SK-N-MC (cell line): ENCODE results near the gene SEMA4G.

Experiments used
- DNase-seq: peaks from one replicate; pipeline ENCODE4 v3.0.0-alpha.2; 2011; ENCODE audit warnings: low read depth, low spot score
- H3K27ac ChIP-seq: fragments of 200-600 bp; sonication (generic); 2 replicates; pipeline ENCODE4 v1.5.1; 2016; ENCODE audit warnings: mixed run types
- H3K36me3 ChIP-seq: fragments of 200-600 bp; sonication (generic); 2 replicates; pipeline ENCODE4 v1.6.1; 2017; ENCODE audit warnings: antibody characterized with exemption, low read length, mixed read lengths; ENCODE audit not compliant: insufficient read depth
- H3K4me3 ChIP-seq: fragments of 200-600 bp; sonication (generic); 2 replicates; pipeline ENCODE4 v1.5.1; 2016
- H3K9ac ChIP-seq: fragments of 200-600 bp; sonication (generic); 2 replicates; pipeline ENCODE4 v1.8.0; 2017; ENCODE audit warnings: mixed run types, mixed read lengths; ENCODE audit not compliant: insufficient read length
- H3K9me3 ChIP-seq: fragments of 200-600 bp; sonication (generic); 2 replicates; pipeline ENCODE4 v1.6.1; 2017; ENCODE audit warnings: low read depth, mild to moderate bottlenecking, antibody characterized with exemption, low read length, moderate library complexity, mixed read lengths
- EZH2 ChIP-seq: fragments of 200-600 bp; sonication (generic); IDR thresholded peaks from one replicate; pipeline ENCODE4 v1.6.1; 2017; ENCODE audit warnings: antibody characterized with exemption
- FOXP2 ChIP-seq: optimal IDR thresholded peaks from 2 replicates; pipeline ENCODE3; 2011; ENCODE audit warnings: mild to moderate bottlenecking, moderate library complexity; ENCODE audit not compliant: insufficient read depth; ENCODE audit errors: extremely low read length, control extremely low read depth
- POLR2AphosphoS5 ChIP-seq: IDR thresholded peaks from 2 replicates; pipeline ENCODE4 v1.6.1; 2012; ENCODE audit warnings: mild to moderate bottlenecking, low read depth, low read length, borderline replicate concordance

SEMA4G gene

DNA sequence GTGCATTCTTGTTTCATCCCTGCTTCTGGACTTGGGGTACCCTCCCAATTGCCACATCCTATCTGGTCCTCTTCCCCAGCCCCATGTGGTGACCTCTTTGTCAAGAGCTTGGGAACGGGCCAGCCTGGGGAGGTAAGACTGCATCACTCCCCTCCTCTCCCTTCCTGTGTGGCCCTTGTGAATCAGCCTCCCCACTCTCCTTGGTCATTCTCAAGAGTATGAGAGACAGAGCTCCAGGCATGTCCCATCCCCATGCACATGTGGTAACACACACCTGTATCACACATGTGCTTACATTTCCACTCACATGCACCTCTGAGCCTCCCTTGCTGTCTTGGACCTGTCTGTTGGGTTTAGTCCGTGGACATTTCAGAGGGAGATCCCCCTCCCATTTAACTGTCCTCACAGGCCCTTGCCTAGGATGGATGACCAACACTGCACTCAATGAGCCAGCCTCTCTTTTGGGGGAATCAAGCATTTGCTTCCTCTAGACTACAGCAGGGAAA, 15.4 kb downstream of the SEMA4G start:
- H3K36me3 ChIP-seq, result peaks cover 13% of the 10 kb centered on the region; the same call in 1 of the 2 replicates
- no peak overlapping the region for H3K4me3 ChIP-seq
- TF ChIP-seq POLR2AphosphoS5, result no peak
- no peak for TF ChIP-seq FOXP2
- TF ChIP-seq EZH2, result no peak
- H3K27ac ChIP-seq, result no peak overlapping the region
- no peaks in the 10 kb centered on the region for H3K9me3 ChIP-seq
- DNase-seq, result no peak
- H3K9ac ChIP-seq, result no peak overlapping the region

DNA sequence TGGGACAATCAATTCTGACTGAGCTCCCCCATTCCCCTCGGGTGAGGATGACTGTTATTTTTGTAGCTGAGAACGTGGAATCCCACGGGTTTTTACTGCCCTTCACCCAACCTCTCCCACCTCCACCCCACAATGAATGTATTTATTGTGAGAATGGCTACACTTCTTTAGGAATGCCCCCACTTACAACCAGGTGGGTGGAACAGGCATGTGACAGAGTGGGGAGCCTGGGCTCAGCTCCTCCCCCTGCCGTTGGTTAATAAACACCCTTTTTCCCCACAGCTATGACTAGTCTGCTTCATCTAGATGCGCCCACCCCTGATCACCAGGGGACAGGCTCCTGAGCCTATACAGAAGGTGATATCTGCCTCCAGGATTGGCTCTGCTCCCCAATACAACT, 16.0 kb downstream of the SEMA4G start:
- TF ChIP-seq FOXP2, result no peak
- no peak for TF ChIP-seq EZH2
- TF ChIP-seq POLR2AphosphoS5, result no peak
- no peak overlapping the region for H3K27ac ChIP-seq
- no peak overlapping the region for H3K9ac ChIP-seq

DNA sequence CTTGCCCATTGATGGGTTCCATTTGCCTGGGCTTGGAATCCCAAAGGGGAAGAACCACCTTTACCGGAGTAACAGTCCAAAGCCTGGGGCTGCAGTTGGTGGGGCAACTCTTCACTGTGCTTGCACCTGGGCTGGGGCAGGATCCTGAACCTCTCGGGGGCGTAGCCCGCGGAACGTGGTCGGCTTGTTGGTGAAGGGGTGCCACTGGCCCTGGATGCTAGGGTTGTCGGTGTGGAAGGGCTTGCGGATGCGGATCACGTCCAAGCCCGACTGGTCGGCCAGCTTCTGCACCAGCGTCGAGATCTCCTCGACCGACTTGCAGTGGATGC, 17.3 kb downstream of the SEMA4G start:
- Histone ChIP-seq H3K9me3 (no peaks in the 10 kb centered on the region), H3K36me3 (peaks cover 27% of the 10 kb centered on the region), H3K27ac (no peak overlapping the region)

More for the DNA sequence above, 16.0 kb downstream of the SEMA4G start:
- Histone ChIP-seq H3K36me3 (peaks cover 15% of the 10 kb centered on the region), H3K4me3 (no peak overlapping the region), H3K9me3 (no peaks in the 10 kb centered on the region)
- no peak for DNase-seq

DNA sequence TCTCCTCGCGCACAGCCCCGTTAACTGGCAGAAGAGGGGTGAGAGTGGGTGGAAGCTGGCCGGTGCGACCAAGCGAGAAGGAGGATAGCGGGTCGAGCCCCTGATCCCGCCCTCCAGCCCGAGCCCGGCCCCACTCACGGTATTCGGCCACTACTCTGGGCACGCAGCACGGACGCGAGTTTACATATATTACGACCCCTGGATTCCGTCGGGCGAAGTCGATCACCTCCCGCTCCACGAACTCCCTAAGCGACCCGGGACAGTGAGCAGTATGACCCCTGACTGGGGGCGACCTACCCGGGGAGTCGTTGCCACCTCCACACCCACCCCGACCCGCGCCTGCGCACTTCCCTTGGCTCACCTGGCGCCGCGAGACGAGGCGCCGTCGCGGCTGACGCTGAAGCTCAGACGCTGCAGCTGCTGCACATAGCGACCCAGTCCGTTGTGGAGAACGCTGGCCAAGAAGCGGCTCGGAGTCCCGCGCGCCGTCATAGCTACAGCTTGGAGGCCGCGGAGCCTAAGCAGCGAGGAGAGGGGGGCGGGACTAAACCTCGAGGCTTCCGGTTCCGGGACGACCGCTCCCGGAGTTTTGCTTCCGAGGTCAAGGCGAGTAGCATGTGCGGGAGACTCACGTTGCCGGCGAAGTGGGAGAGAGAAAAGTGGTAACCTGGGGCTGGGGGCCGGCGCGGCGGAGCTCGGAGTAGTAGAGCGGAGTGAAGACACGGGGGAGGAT, 17.8 kb downstream of the SEMA4G start, which contains the start of the genes MRPL43 and TWNK:
TSS of gene MRPL43 (minus strand) at position 546 of the 733 bp plus-strand sequence. CDS start at position 492, 54 bp downstream.
TSS of gene TWNK (plus strand) at position 592 of the 733 bp plus-strand sequence. CDS start 668 bp downstream, outside the sequence.
- Histone ChIP-seq H3K9me3 (no peaks in the 10 kb centered on the region), H3K36me3 (peaks cover 27% of the 10 kb centered on the region), H3K27ac (no peak within 1 kb of the TSS), H3K9ac (peak within 1 kb of the TSS; percentile 92), H3K4me3 (peak within 1 kb of the TSS; percentile 90)
- TF ChIP-seq POLR2AphosphoS5 (peak; percentile 73; the same call in 1 of the 2 replicates), EZH2 (no peak)
- DNase-seq, result peak; percentile 12

More for the DNA sequence above, 17.3 kb downstream of the SEMA4G start:
- peak overlapping the region; percentile 90 for H3K4me3 ChIP-seq
- H3K9ac ChIP-seq, result peak overlapping the region; percentile 92
- no peak for DNase-seq
- TF ChIP-seq EZH2, result no peak
- no peak for TF ChIP-seq FOXP2
- no peak for TF ChIP-seq POLR2AphosphoS5

DNA sequence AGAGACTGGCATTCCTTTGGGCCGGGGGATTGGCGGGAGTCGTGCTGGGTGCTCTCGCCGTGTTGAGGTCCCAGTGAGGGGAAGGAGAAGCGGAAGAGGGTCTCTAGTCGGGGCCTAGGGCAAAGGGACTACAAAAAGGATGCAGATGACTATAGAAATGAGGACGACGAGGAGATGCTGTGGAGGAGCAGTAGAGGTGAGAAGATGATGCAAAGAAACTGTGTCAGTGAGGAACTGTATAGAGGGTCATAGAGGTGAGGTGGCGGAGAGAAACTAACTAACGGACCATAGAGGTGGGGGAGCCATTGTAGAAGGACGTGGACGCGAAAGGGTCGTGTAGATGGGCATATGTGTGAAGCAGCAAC, 18.4 kb downstream of the SEMA4G start:
- H3K4me3 ChIP-seq, result peak overlapping the region; percentile 90
- TF ChIP-seq FOXP2, result no peak
- no peak for TF ChIP-seq EZH2
- no peak for TF ChIP-seq POLR2AphosphoS5
- DNase-seq, result no peak
- H3K9ac ChIP-seq, result peak overlapping the region; percentile 92
- H3K36me3 ChIP-seq, result peaks cover 27% of the 10 kb centered on the region
- H3K27ac ChIP-seq, result no peak overlapping the region
- H3K9me3 ChIP-seq, result no peaks in the 10 kb centered on the region

DNA sequence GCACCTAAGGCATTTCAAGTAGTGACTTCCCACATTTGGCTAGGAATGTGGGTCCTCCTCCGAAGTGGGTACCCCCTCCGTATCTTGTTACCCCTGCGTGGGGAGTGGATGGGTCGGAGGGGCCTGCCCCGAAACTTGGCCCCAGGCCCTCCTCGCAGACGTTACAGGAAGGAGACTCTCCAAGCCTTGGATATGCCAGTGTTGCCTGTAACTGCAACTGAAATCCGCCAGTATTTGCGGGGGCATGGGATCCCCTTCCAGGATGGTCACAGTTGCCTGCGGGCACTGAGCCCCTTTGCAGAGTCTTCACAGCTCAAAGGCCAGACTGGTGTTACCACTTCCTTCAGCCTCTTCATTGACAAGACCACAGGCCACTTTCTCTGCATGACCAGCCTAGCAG, 18.9 kb downstream of the SEMA4G start:
- DNase-seq, result no peak
- peaks cover 27% of the 10 kb centered on the region for H3K36me3 ChIP-seq
- H3K4me3 ChIP-seq, result peak overlapping the region; percentile 90
- peak overlapping the region; percentile 92 for H3K9ac ChIP-seq
- no peak overlapping the region for H3K27ac ChIP-seq
- no peaks in the 10 kb centered on the region for H3K9me3 ChIP-seq
- no peak for TF ChIP-seq POLR2AphosphoS5
- no peak for TF ChIP-seq FOXP2
- TF ChIP-seq EZH2, result no peak

DNA sequence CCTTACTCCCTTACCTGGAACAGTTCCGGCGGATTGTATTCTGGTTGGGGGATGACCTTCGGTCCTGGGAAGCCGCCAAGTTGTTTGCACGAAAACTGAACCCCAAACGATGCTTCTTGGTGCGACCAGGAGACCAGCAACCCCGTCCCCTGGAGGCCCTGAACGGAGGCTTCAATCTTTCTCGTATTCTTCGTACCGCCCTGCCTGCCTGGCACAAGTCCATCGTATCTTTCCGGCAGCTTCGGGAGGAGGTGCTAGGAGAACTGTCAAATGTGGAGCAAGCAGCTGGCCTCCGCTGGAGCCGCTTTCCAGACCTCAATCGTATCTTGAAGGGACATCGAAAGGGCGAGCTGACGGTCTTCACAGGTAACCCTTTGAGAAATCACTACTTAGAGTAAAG, 19.8 kb downstream of the SEMA4G start:
- no peaks in the 10 kb centered on the region for H3K9me3 ChIP-seq
- peaks cover 27% of the 10 kb centered on the region for H3K36me3 ChIP-seq
- no peak for DNase-seq
- H3K4me3 ChIP-seq, result no peak overlapping the region
- TF ChIP-seq POLR2AphosphoS5 (no peak), FOXP2 (no peak), EZH2 (no peak)
- no peak overlapping the region for H3K9ac ChIP-seq
- no peak overlapping the region for H3K27ac ChIP-seq

DNA sequence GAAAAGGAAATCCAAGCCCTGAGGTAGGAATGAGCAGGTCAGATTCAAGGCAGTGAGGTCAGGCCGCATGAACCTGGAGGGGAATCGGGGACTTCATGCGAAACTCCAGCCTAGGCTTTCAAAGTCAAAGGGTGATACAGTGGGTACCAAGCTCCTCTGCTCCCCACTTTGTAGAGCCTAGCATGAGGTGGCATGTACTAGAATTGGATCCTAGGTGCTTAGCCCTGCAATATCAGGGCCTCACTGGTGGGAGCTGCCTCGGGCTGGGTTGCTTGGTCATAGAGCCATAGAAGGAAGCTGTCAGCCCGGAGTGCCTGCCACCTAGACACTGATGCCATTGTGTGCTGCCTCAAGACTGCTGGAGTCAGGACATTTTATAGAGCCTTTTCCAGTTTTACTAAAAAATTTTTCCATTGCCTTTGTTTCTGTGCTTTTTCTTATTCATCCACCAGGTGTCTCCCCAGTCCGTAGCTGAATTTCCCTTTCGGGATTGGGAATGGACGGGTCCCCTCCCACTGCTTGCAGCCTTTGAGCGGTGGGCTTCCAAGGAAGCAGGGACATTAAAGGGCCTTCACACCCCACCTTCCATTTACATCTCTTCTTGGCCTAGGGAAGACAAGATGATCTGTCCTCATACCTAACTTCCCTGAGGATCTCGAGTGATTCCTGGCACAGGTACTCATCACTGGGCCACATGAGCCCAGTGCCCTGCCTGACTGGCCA, 24.8 kb downstream of the SEMA4G start:
- Histone ChIP-seq H3K4me3 (no peak overlapping the region), H3K9ac (no peak overlapping the region), H3K27ac (peak overlapping the region; percentile 91), H3K36me3 (peaks cover 20% of the 10 kb centered on the region), H3K9me3 (no peaks in the 10 kb centered on the region)
- DNase-seq, result no peak
- no peak for TF ChIP-seq POLR2AphosphoS5
- no peak for TF ChIP-seq FOXP2
